Memory B cell (primary cell): ENCODE measurements around the gene ELOVL7.
"Not testable (repeated sequence)": the region's sequence is repeated elsewhere in the genome, so short reads cannot be mapped to it uniquely, and the experiment has no call there.

ENCODE experiments used
- ATAC-seq: fragments of 150-1000 bp; cut with Tn5 transposase; 2 replicates; pipeline ENCODE4 v1.10.0; 2021; ENCODE audit warnings: low read depth, mild to moderate bottlenecking, moderate library complexity
- DNase-seq, 2 donors: peaks; one replicate each; pipeline ENCODE4 v3.0.0; 2022; ENCODE audit warnings: low spot score in 2 of 2
- H3K27ac Mint-ChIP-seq: one replicate; pipeline ENCODE4 v1.8.0; 2022; ENCODE audit warnings: mild to moderate bottlenecking, moderate library complexity, mixed read lengths
- H3K27me3 Mint-ChIP-seq: one replicate; pipeline ENCODE4 v1.8.0; 2022; ENCODE audit warnings: mixed read lengths
- H3K36me3 Mint-ChIP-seq: one replicate; pipeline ENCODE4 v1.8.0; 2022; ENCODE audit warnings: mild to moderate bottlenecking, mixed read lengths
- H3K4me1 Mint-ChIP-seq: one replicate; pipeline ENCODE4 v1.8.0; 2022; ENCODE audit warnings: mixed read lengths
- H3K4me3 Mint-ChIP-seq: one replicate; pipeline ENCODE4 v1.8.0; 2022; ENCODE audit warnings: mild to moderate bottlenecking, moderate library complexity, mixed read lengths
- H3K9me3 Mint-ChIP-seq: one replicate; pipeline ENCODE4 v1.8.0; 2022; ENCODE audit warnings: mixed read lengths

The ELOVL7 gene

GRCh38 chr5:60821488-60822284 is 22.4 kb downstream of the ELOVL7 start:
- H3K9me3 Mint-ChIP-seq: peaks cover 2% of the 10 kb centered on the region
- ATAC-seq: no peak
- H3K27ac Mint-ChIP-seq: no peak overlapping the region
- no peak for DNase-seq
- no peaks in the 10 kb centered on the region for H3K36me3 Mint-ChIP-seq
- peaks cover 2% of the 10 kb centered on the region for H3K27me3 Mint-ChIP-seq
- H3K4me3 Mint-ChIP-seq: no peak overlapping the region
- H3K4me1 Mint-ChIP-seq: no peaks in the 10 kb centered on the region

- ATAC-seq: no peak
- H3K27ac Mint-ChIP-seq: no peak overlapping the region
- H3K36me3 Mint-ChIP-seq: no peaks in the 10 kb centered on the region
- peaks cover 2% of the 10 kb centered on the region for H3K9me3 Mint-ChIP-seq
- no peaks in the 10 kb centered on the region for H3K4me1 Mint-ChIP-seq
- no peak for DNase-seq
- no peak overlapping the region for H3K4me3 Mint-ChIP-seq
- peaks cover 2% of the 10 kb centered on the region for H3K27me3 Mint-ChIP-seq
Measured at GRCh38 chr5:60820593-60821487, 23.2 kb downstream of the ELOVL7 start.

- not testable (repeated sequence) for DNase-seq, ATAC-seq, H3K27ac Mint-ChIP-seq, H3K4me1 Mint-ChIP-seq, H3K36me3 Mint-ChIP-seq, H3K9me3 Mint-ChIP-seq, H3K27me3 Mint-ChIP-seq, H3K4me3 Mint-ChIP-seq
Measured at GRCh38 chr5:60816138-60816537, 27.9 kb downstream of the ELOVL7 start.

DNA sequence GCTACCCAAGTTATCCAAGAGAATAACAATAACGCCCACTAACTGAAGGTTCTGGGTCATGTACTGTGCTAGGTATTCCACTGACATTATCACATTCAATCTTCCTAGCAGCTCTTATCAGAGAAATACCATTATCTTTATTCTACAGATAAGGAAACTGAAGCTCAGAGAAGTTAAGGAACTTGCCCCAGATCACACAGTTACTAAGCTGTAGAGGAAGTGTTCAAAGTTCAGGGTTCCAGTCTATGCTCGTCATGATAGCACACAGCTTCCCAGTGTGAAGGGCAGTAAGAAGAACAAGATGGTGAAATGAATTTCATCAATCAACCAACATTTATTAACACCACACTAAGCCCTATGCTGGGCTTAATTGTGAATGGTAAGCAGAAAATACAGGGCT is 29.6 kb downstream of the ELOVL7 start:
- H3K36me3 Mint-ChIP-seq: no peaks in the 10 kb centered on the region
- ATAC-seq: no peak
- H3K9me3 Mint-ChIP-seq: peaks cover 2% of the 10 kb centered on the region
- H3K4me3 Mint-ChIP-seq: no peak overlapping the region
- no peaks in the 10 kb centered on the region for H3K4me1 Mint-ChIP-seq
- no peak for DNase-seq
- peaks cover 3% of the 10 kb centered on the region for H3K27me3 Mint-ChIP-seq
- no peak overlapping the region for H3K27ac Mint-ChIP-seq

GRCh38 chr5:60812426-60812825 is 31.6 kb downstream of the ELOVL7 start:
- H3K27ac Mint-ChIP-seq: no peak overlapping the region
- H3K4me1 Mint-ChIP-seq: no peaks in the 10 kb centered on the region
- no peak for DNase-seq
- no peaks in the 10 kb centered on the region for H3K36me3 Mint-ChIP-seq
- ATAC-seq: no peak
- peaks cover 1% of the 10 kb centered on the region for H3K27me3 Mint-ChIP-seq
- peaks cover under 1% of the 10 kb centered on the region for H3K9me3 Mint-ChIP-seq
- no peak overlapping the region for H3K4me3 Mint-ChIP-seq

DNA sequence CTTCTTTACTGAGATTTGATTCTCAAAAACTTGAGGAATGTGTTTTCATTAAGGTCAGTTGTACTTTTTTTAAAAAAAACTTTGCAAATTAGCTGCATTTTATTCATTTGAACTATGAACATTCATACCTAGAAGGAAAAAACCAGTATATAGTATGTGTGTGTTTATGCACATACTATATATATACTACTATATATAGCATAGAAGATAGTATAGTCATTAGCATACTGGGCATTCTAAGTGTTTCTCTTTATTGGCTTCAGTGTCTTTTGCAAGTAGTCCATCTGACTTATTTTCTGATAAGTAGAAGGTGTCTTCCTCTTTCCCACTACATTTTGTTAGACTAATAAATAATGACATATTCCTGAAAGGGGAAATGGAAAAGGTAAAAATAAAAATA is 33.0 kb downstream of the ELOVL7 start:
- no peak for ATAC-seq
- no peaks in the 10 kb centered on the region for H3K36me3 Mint-ChIP-seq
- no peaks in the 10 kb centered on the region for H3K4me1 Mint-ChIP-seq

DNA sequence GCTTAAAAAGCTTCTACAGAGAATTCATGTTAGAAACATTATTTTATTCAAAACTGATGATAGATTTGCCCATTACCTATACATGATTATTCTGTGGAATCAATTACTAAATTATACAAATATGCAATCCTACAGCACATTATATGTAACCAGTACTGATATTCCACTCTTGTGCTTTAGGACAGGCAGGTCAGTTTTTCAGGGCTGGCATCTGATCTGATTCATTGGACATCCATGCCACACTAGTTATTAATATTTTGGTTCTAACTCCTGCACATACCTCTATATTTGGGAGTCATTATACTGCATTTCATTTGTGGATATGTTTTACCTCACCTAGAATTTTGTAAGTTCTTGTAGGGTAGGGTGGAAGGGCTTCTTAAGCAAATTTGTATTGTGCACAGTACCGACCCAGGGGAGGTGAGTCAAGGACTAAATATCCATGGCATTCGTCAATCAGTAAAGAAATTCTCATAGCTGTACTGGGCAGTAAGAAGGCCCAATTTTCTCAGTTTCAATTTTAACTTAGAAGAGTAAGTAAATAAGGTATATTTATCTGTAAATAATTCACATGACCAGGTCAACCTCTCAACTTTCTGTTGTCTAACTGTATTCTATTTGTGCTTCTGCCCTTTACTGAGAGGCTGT is 33.5 kb downstream of the ELOVL7 start:
- ATAC-seq (no peak), DNase-seq (no peak)
- H3K9me3 Mint-ChIP-seq: peaks cover 2% of the 10 kb centered on the region
- no peaks in the 10 kb centered on the region for H3K36me3 Mint-ChIP-seq
- H3K27me3 Mint-ChIP-seq: peaks cover 1% of the 10 kb centered on the region
- no peak overlapping the region for H3K27ac Mint-ChIP-seq
- H3K4me3 Mint-ChIP-seq: no peak overlapping the region
- H3K4me1 Mint-ChIP-seq: no peaks in the 10 kb centered on the region

More for the DNA sequence above, 33.0 kb downstream of the ELOVL7 start:
- Mint-ChIP-seq H3K27me3 (peaks cover 1% of the 10 kb centered on the region), H3K27ac (no peak overlapping the region), H3K9me3 (peaks cover 2% of the 10 kb centered on the region), H3K4me3 (no peak overlapping the region)
- no peak for DNase-seq

DNA sequence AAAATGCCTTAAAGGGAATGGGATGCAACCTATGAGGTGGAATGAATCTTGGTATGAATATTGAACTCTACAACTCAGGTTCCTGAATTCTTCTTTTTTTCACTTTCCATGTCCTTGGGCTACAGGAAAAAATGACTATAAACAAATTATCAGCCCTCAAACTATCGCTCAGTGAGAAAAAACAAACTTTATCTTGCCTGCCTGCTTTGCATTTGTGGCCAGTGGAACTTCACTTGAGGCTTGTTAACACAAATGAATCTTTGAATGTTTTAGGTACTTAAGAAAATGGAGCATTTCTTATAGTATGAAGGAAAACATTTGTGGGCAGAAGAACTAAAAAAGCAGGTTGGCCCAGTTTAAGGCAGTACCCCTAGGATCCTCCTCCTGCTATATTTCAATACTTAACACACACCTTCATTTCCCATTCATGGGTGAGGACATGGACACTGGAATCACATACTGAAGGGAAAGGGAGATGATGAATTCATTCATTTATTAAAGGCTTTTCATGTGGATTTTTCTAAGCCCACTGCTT is 34.1 kb downstream of the ELOVL7 start:
- DNase-seq (no peak), ATAC-seq (no peak)
- Mint-ChIP-seq H3K27me3 (peaks cover 1% of the 10 kb centered on the region), H3K9me3 (peaks cover 2% of the 10 kb centered on the region), H3K4me1 (no peaks in the 10 kb centered on the region), H3K27ac (no peak overlapping the region), H3K36me3 (no peaks in the 10 kb centered on the region), H3K4me3 (no peak overlapping the region)

- no peaks in the 10 kb centered on the region for H3K36me3 Mint-ChIP-seq
- no peak overlapping the region for H3K27ac Mint-ChIP-seq
- H3K4me1 Mint-ChIP-seq: no peaks in the 10 kb centered on the region
- ATAC-seq (no peak), DNase-seq (no peak)
- H3K9me3 Mint-ChIP-seq: peaks cover 2% of the 10 kb centered on the region
- H3K4me3 Mint-ChIP-seq: no peak overlapping the region
- peaks cover 4% of the 10 kb centered on the region for H3K27me3 Mint-ChIP-seq
Measured at GRCh38 chr5:60806591-60807243, 37.4 kb downstream of the ELOVL7 start.

DNA sequence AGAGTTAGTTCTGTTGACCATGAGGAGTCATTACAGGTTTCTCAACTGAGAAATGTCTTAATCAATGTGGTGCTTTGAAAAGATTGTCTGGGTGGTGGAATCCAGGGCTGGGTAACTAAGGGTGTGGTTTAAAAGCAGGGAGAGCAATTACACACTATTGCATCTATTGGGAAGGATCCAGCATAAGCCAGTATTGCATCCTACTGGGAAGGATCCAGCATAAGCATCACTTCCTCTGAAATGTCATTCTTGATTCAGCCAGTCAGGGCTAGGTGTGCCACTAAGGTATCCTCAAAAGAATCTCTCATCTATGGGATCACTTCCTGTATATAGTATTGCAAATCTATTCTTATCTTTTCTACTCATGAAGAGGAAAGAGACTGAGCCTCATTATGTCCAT is 38.6 kb downstream of the ELOVL7 start:
- Mint-ChIP-seq H3K4me1 (no peaks in the 10 kb centered on the region), H3K27me3 (peaks cover 4% of the 10 kb centered on the region), H3K27ac (no peak overlapping the region), H3K9me3 (peaks cover 2% of the 10 kb centered on the region), H3K4me3 (no peak overlapping the region), H3K36me3 (no peaks in the 10 kb centered on the region)
- ATAC-seq: no peak
- DNase-seq: no peak

DNA sequence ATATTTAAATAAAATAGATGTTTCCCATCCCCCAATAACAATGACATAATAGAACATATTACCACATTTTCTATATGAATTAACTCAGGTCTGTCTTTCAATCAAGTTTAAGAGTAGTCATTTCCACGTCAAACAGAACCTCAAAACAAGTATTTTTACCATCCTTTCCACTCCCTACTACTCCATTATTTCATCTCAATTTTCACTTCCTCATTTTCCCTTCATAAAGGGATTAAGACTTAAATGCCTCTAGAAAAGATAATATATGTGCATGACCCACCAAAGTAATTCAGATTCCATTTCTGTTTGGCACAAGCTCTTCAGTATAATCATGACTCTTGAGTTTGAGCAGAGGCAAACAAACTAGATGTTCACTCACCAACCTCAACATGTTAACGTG is 40.4 kb downstream of the ELOVL7 start:
- no peaks in the 10 kb centered on the region for H3K36me3 Mint-ChIP-seq
- no peak for ATAC-seq

GRCh38 chr5:60802986-60803385 is 41.1 kb downstream of the ELOVL7 start:
- H3K4me1 Mint-ChIP-seq: no peaks in the 10 kb centered on the region
- H3K9me3 Mint-ChIP-seq: peaks cover 2% of the 10 kb centered on the region
- DNase-seq: no peak
- no peak overlapping the region for H3K27ac Mint-ChIP-seq
- no peaks in the 10 kb centered on the region for H3K36me3 Mint-ChIP-seq
- no peak overlapping the region for H3K4me3 Mint-ChIP-seq
- ATAC-seq: no peak
- peaks cover 4% of the 10 kb centered on the region for H3K27me3 Mint-ChIP-seq

More for the DNA sequence above, 40.4 kb downstream of the ELOVL7 start:
- H3K9me3 Mint-ChIP-seq: peaks cover 2% of the 10 kb centered on the region
- no peak for DNase-seq
- peaks cover 4% of the 10 kb centered on the region for H3K27me3 Mint-ChIP-seq
- no peak overlapping the region for H3K27ac Mint-ChIP-seq
- no peaks in the 10 kb centered on the region for H3K4me1 Mint-ChIP-seq
- H3K4me3 Mint-ChIP-seq: no peak overlapping the region

- Mint-ChIP-seq H3K27ac (no peak overlapping the region), H3K4me1 (no peaks in the 10 kb centered on the region), H3K36me3 (no peaks in the 10 kb centered on the region), H3K9me3 (no peaks in the 10 kb centered on the region), H3K27me3 (peaks cover 4% of the 10 kb centered on the region), H3K4me3 (no peak overlapping the region)
- DNase-seq (no peak), ATAC-seq (no peak)
Measured at GRCh38 chr5:60802226-60802625, 41.8 kb downstream of the ELOVL7 start.
